ENCODE measurements around the gene NKAIN2.

DNA sequence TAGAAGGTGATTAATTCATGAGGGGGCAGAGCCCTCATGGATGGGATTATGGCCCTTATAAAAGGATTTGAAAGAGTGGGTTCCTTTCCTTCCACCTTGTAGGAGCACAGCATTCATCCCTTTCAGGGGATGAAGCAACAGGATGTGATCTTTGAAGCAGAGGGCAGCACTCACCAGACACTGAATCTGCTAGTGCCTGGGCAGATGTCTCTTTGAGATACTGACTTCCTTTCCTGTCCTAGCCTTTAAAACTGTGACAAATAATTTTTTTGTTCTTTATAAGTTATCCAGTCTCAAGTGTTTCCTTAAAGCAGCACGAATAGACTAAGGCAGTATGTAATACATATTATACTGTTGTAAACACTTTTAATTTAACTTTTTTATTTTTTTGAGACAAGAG, 620.0 kb downstream of the NKAIN2 start:
- TF ChIP-seq, protein P1, sequence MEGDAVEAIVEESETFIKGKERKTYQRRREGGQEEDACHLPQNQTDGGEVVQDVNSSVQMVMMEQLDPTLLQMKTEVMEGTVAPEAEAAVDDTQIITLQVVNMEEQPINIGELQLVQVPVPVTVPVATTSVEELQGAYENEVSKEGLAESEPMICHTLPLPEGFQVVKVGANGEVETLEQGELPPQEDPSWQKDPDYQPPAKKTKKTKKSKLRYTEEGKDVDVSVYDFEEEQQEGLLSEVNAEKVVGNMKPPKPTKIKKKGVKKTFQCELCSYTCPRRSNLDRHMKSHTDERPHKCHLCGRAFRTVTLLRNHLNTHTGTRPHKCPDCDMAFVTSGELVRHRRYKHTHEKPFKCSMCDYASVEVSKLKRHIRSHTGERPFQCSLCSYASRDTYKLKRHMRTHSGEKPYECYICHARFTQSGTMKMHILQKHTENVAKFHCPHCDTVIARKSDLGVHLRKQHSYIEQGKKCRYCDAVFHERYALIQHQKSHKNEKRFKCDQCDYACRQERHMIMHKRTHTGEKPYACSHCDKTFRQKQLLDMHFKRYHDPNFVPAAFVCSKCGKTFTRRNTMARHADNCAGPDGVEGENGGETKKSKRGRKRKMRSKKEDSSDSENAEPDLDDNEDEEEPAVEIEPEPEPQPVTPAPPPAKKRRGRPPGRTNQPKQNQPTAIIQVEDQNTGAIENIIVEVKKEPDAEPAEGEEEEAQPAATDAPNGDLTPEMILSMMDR (IDR thresholded peaks at IDR 0.05; ENCODE audit: low read depth, low read length): no peak
- no peak for TF ChIP-seq POLR2A (IDR thresholded peaks at IDR 0.05; ENCODE audit: extremely low read depth, insufficient read length)
- TF ChIP-seq, protein P2, sequence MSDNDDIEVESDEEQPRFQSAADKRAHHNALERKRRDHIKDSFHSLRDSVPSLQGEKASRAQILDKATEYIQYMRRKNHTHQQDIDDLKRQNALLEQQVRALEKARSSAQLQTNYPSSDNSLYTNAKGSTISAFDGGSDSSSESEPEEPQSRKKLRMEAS (IDR thresholded peaks at IDR 0.05; ENCODE audit: low read depth, low read length): no peak
- TF ChIP-seq MYC (IDR thresholded peaks at IDR 0.05; ENCODE audit: low read depth, low read length): no peak
